Thyroid gland (tissue), 4 donors: Measurements from ENCODE around the gene CCDC8.

ENCODE experiments used
- POLR2A ChIP-seq, 2 donors: fragments of 450-650 bp; IDR thresholded peaks; one replicate each; pipeline ENCODE4 v1.6.1; 2017; ENCODE audit warnings: antibody characterized with exemption in 2 of 2, mild to moderate bottlenecking in 2 of 2, moderate library complexity in 1 of 2
- TF ChIP-seq, protein P1 (sequence below), 6 experiments: fragments of 200-600 bp in 3 of 6; fragments of 450-650 bp in 3 of 6; sonication (generic) in 3 of 6; IDR thresholded peaks; one replicate each; pipeline ENCODE4 v1.5.1; 2016 to 2019; ENCODE audit warnings: antibody characterized with exemption in 6 of 6, mild to moderate bottlenecking in 2 of 6, inconsistent platforms in 1 of 6, moderate library complexity in 1 of 6

DNA sequence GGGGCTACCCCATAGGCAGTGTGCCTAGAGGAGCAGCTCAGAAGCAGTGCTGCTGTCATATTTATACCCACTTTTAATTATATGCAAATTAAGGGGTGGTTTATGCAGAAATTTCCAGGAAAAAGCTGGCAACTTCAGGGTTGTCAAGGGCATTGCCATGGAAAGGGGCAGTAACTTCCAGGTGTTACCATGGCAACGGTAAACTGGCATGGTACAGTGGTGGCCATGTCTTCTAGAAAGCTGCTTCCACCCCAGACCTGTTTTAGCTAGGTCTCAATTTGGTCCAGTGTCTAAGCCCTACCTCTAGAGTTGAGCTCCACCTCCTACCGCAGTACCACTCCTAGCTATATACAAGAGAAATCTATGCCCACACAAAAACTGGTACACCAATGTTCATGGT is 46.7 kb upstream of the CCDC8 start:
- no peak for TF ChIP-seq POLR2A (IDR thresholded peaks at IDR 0.05)
- TF ChIP-seq, protein P1, sequence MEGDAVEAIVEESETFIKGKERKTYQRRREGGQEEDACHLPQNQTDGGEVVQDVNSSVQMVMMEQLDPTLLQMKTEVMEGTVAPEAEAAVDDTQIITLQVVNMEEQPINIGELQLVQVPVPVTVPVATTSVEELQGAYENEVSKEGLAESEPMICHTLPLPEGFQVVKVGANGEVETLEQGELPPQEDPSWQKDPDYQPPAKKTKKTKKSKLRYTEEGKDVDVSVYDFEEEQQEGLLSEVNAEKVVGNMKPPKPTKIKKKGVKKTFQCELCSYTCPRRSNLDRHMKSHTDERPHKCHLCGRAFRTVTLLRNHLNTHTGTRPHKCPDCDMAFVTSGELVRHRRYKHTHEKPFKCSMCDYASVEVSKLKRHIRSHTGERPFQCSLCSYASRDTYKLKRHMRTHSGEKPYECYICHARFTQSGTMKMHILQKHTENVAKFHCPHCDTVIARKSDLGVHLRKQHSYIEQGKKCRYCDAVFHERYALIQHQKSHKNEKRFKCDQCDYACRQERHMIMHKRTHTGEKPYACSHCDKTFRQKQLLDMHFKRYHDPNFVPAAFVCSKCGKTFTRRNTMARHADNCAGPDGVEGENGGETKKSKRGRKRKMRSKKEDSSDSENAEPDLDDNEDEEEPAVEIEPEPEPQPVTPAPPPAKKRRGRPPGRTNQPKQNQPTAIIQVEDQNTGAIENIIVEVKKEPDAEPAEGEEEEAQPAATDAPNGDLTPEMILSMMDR (IDR thresholded peaks at IDR 0.05): no peak
